GM13976 (cell line): ENCODE measurements around the gene PPFIA2.
"Not testable (repeated sequence)": the region's sequence is repeated elsewhere in the genome, so short reads cannot be mapped to it uniquely, and the experiment has no call there.

ENCODE experiments used
- DNase-seq: peaks from one replicate; pipeline ENCODE4 v3.0.0; 2012; ENCODE audit warnings: low spot score
- in situ Hi-C: fragments of 300-500 bp; cut with MboI; formaldehyde crosslinking; loops from one replicate; pipeline ENCODE4 v1.12.0; 2022; ENCODE audit warnings: low sequenced_read_pairs, mixed read lengths, inconsistent platforms; ENCODE audit not compliant: unreplicated experiment
- TF ChIP-seq, protein P1 (sequence below): IDR thresholded peaks from 2 replicates; pipeline ENCODE4 v1.5.1; 2012; ENCODE audit warnings: borderline replicate concordance, mild to moderate bottlenecking; ENCODE audit not compliant: insufficient read depth; ENCODE audit errors: extremely low read depth, missing control alignments, control extremely low read depth

The PPFIA2 gene

DNA sequence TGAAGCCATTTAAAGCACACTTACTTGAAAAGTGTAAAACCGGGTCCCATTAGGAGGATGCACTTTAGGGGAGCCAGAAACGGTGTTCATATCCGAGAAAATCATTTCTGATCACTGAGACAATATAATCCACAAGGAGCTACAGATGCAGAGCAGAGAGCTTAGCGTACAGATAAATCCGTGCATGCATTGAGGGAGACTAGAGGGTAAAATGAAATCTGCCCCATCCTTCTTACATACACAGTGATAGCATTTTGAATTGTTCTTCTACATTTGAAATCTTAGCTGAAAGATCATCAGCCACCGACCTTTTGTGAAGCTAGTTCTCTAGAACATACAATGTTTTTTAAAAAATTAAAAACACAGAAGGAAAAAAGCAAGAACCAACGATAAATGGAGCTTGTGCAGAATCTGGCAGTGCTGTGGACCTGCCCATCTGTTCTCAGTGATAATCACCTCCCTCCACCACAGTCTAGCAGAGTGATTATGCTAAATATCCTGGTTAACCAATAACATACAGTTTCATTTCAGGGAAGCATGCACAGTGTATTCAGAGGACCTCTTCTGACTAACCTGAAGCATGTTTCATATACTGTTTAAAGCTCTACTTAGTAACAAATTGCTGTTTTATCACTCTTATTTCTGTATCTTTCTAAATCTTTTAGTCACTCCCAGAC, 161.1 kb downstream of the PPFIA2 start:
- TF ChIP-seq, protein P1, sequence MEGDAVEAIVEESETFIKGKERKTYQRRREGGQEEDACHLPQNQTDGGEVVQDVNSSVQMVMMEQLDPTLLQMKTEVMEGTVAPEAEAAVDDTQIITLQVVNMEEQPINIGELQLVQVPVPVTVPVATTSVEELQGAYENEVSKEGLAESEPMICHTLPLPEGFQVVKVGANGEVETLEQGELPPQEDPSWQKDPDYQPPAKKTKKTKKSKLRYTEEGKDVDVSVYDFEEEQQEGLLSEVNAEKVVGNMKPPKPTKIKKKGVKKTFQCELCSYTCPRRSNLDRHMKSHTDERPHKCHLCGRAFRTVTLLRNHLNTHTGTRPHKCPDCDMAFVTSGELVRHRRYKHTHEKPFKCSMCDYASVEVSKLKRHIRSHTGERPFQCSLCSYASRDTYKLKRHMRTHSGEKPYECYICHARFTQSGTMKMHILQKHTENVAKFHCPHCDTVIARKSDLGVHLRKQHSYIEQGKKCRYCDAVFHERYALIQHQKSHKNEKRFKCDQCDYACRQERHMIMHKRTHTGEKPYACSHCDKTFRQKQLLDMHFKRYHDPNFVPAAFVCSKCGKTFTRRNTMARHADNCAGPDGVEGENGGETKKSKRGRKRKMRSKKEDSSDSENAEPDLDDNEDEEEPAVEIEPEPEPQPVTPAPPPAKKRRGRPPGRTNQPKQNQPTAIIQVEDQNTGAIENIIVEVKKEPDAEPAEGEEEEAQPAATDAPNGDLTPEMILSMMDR: no peak
- in situ Hi-C loops: no loop called here
- DNase-seq: no peak

DNA sequence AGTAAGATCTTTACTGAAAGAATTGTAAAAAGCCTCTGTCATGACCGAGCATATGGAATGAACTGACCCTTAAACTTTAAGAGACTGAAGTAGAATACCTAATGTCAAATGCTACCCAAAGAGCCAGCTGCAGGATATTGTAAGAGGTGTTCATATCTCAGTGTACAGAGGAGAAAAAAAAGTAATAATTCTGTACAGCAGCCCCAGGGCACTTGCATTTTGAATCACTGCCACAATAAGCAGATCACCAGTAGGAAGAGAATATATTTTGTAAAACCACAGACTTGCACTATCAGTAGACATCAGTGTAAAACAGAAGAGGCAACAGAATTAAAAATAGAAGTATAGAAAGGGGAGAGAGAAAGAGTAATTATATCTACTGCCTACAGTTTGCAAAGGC, 162.6 kb downstream of the PPFIA2 start:
- DNase-seq: no peak
- in situ Hi-C loops: no loop called here

DNA sequence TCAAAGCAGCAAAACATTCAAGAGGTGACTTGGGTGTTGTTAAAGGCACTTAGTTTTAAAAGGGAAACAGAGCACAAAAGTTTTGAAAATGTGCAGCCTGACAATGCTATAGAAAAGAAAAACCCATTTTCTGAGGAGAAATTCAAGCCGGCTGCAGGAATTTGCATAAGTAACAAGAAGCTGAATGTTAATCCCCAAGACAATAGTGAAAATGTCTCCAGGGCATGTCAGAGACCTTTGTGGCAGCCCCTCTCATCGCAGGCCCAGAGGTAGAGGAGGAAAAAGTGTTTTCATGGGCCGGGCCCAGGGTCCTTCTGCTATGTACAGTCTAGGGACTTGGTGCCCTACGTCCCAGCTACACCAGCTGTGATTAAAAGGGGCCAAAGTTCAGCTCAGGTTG, 167.9 kb downstream of the PPFIA2 start:
- TF ChIP-seq, protein P1: no peak
- in situ Hi-C loops: no loop called here

More for the DNA sequence above, 162.6 kb downstream of the PPFIA2 start:
- TF ChIP-seq, protein P1: no peak

DNA sequence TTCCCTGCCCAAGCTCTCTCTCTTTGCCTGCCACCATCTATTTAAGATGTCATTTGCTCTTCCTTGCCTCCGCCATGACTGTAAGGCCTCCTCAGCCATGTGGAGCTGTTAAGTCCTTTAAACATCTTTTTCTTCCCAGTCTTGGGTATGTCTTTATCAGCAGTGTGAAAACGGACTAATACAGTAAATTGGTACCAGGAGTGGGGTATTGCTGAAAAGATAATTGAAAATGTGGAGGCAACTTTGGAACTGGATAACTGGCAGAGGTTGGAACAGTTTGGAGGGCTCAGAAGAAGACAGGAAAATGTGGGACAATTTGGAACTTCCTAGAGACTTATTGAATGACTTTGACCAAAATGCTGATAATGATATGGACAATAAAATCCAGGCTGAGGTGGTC, 168.4 kb downstream of the PPFIA2 start:
- in situ Hi-C loops, DNase-seq: not testable (repeated sequence)

More for the DNA sequence above, 167.9 kb downstream of the PPFIA2 start:
- no peak for DNase-seq

DNA sequence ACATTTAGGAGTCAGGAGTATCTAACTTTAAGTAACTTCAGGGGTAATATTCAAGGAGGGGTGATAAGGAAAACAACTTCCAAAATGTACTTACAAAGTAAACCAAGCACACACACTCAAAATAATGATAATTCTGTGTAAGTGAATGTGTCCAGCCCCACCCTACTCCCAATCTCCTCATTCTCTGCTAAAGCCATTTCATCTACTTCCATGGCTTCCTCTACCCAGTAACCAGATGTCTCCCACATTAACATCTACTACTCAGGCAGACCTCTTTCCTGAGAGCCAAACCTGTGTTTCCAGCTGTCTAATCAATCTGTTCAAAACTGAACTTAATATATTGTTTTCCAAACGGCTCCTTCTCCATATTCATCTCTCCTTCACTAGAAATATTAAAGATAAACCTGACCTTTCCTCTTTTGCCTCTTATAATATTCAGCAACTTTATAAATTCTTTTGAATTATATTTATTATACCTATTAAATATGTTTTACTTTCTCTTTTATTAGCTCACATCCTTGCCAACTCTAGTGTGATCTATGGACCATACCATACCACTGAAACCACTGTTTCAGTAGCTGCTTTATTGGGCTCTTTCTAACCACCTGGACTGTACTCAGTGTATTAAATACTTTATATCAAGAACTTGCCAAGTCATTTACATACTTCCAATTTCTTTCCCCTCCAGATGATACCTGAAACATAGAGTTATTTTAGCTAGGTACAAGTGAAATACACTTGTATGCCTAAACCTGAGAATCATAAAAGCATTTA, 170.7 kb downstream of the PPFIA2 start:
- TF ChIP-seq, protein P1: no peak
- DNase-seq: no peak
- in situ Hi-C loops: no loop called here

DNA sequence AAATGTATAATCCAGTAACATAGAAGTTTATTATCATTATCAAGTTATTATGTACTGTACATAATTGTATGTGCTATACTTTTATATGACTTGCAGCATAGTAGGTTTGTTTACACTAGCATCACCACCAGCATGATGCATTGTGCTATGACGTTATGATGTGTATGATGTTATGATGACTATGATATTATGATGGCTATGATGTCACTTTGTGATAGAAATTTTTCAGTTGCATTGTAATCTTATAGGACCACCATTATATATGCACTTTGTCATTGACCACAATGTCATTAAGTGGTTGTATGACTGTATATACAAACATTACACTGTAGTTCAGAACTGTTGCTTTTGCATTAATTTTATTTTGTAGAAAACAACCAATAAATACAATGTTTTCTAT, 173.4 kb downstream of the PPFIA2 start:
- TF ChIP-seq, protein P1: no peak

DNA sequence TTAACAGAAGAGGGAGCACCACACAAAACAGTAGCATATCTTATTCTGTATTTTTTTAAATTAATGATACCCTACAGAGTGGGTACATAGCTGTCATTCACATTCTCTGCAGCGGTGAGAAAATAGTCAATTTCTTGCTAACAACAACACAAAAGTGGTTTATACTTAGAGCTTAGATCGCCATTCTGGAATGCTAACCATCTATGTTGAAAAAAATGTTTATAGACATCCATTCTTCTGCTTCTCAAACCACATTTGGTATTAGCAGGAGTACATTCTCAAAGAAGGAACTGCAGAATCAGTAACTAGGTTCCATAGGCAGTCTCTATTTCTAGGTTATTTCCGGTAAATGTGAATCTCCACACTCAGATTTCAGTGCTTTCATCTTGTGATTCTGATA, 185.9 kb downstream of the PPFIA2 start:
- DNase-seq: no peak
- TF ChIP-seq, protein P1: no peak
- in situ Hi-C loops: no loop called here

More for the DNA sequence above, 173.4 kb downstream of the PPFIA2 start:
- in situ Hi-C loops: no loop called here
- DNase-seq: no peak
